Pons (tissue), 1 donor: Measurements from ENCODE around the gene SLC47A1.
"Not testable (repeated sequence)": the region's sequence is repeated elsewhere in the genome, so short reads cannot be mapped to it uniquely, and the experiment has no call there.

Experiments
- DNase-seq: peaks from one replicate; pipeline ENCODE4 v3.0.0-alpha.2; 2016; ENCODE audit warnings: low spot score

The SLC47A1 gene

GRCh38 chr17:19558946-19559345 lies 25.3 kb downstream of the SLC47A1 start:
- no peak for DNase-seq

GRCh38 chr17:19561697-19562318 lies 28.2 kb downstream of the SLC47A1 start:
- DNase-seq = no peak

DNA sequence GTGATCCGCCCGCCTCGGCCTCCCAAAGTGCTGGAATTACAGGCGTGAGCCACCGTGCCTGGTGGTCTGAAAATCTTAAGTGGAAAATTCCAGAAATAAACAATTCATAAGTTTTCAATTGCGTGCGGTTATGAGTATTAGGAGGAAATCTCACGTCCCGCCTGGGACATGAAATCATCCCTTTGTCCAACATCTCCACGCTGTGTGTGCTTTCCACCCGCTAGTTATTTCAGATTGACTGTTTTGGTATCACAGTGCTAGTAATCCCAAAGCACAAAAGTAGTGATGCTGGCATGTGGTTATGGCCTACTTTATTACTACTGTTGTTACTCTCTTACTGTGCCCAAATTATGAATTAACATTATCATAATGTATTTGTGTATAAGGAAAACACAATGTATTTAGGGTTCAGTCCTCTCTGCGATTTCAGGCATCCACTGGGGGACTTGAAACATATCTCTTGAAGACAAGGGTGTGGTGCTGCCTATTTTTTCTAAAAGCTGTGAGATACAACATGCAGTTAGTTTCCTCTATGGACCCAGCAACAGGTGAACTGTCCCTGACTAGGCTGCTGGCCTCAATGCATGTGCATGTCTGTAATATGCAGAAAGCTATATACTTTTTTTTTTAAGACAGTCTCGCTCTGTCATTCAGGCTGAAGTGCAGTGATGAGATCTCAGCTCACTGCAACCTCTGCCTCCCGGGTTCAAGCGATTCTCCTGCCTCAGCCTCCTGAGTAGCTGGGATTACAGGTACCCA lies 32.3 kb downstream of the SLC47A1 start:
- DNase-seq = no peak

DNA sequence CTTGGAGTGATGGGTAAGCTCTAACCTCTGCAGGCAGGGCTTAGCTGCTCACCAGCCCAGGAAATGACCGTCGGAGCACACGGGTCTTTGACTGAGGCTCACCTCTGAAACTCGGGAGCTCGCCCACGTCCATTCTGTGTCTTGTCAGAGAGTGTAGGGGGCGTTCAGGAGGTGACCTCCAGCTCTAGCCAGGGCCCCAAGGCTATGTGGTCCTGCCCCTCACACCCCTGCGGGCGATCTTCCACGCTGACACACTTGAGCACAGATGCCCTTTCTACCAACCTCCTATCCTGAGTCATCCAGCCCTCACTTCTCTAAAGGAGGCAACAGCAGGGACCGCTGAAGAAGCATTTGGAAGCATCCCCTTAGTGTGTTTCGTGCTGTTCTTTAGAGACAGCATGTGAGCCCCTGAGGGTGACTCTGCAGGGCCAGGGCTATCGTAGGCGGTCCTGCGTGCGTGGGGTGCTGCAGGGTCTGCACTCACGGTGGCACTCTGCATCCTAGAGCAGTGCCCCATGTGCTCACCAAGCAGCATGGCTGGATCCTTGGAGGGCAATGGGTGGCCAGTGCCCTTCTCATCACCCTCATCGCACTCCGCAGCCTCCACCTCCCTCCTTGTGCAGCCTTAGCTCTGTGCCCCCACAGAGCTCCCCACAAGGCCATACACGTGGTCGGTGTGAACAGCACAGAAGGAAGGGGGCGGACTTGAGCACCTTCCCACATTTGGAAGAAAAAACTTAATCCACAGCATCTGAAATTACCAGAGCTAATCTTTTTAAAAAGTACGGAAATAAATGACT lies 33.8 kb downstream of the SLC47A1 start:
- no peak for DNase-seq

DNA sequence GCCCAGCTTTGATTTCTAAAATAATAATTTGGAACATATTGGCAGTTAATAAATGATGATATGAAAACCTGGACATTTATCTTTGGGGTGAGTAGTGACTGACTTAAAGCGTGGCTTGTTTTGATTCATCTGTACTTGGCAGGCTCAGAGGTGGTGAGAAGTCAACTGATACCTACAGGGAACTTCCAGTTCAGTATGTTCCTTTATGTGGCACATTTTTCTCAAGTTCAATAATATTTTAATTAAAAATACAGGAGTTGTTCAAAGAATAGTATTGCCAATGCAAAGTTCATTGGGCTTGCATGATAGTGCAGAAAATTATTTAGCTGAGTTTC lies 34.3 kb downstream of the SLC47A1 start:
- no peak for DNase-seq

GRCh38 chr17:19569785-19570543 lies 36.3 kb downstream of the SLC47A1 start:
- no peak for DNase-seq

DNA sequence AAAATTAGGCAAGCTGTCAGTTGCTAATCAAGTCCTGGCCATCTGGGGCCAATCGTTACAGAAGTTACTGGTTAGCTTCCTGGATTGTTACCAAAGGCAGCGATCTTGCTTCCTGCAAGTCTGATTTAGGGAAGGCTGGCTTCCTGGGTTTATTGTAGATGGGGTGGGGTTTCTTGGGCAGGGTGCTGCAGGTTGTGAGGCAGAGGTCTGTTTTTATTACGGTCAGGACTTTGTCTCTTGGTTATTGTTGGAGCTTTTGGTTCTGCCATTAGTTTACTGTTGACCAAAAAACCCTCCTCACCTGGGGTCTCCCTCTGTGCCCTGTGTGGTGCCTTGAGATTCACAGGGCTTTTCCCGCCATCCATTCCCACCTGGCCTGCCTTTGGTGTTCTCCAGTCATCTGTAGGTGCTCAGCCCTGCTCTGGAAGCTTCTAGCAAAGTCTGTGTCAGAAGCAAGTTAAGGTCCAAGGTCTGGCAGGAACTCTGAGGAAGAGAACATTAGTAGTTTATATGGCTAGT lies 36.9 kb downstream of the SLC47A1 start:
- DNase-seq = no peak

DNA sequence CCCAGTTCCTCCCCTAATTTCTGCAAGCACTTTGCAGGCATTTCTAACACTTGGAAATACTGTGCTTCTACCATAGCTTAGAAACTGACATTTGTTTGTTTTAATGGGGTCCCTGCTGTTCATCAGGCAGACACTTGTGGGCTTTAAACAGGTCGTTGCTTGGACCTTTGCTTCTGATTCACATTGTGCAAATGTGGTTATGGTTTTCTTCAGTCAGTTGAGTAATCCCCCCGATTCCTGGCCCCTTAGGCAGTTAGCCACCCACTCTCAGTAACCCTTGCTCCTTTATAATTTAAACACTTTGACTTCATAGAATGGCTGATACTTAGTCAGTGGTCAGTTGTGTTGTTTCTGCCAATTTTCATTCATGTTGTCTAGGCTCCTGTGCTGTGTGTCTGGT lies 39.4 kb downstream of the SLC47A1 start:
- DNase-seq = no peak

- no peak for DNase-seq
These were observed 41.3 kb downstream of the SLC47A1 start for GRCh38 chr17:19574956-19575355.

DNA sequence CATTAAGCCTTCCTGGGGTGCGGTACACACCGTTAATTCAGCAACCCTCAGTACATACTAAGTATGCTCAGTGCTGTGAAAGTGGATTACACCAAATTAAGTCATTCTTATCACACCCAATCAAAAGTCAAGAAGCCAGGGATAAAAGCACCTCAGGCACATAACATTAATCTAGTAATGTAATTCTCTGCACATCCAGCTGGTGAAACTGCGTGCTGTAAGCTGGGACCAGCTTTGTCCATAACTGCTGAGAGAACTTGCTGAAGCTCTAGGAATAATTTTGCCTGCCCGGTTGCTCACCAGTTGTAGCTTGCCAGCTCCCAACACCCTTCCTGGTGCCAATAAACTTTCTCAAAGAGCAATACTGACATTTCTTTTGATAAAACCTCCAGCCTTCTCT lies 44.9 kb downstream of the SLC47A1 start:
- DNase-seq = no peak

GRCh38 chr17:19579192-19579761 lies 45.6 kb downstream of the SLC47A1 start:
- no peak for DNase-seq

GRCh38 chr17:19579867-19580565 lies 46.4 kb downstream of the SLC47A1 start:
- no peak for DNase-seq

DNA sequence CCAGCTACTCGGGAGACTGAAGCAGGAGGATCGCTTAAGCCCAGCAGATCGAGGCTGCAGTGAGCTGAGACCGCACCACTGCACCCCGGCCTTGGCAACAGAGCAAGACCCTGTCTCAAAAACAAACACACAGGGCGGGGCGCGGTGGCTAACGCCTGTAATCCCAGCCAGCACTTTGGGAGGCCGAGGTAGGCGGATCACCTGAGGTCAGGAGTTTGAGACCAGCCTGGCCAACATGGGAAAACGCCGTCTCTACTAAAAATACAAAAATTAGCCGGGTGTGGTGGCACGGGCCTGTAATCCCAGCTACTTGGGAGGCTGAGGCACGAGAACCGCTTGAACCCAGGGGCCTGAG lies 46.9 kb downstream of the SLC47A1 start:
- DNase-seq = not testable (repeated sequence)

DNA sequence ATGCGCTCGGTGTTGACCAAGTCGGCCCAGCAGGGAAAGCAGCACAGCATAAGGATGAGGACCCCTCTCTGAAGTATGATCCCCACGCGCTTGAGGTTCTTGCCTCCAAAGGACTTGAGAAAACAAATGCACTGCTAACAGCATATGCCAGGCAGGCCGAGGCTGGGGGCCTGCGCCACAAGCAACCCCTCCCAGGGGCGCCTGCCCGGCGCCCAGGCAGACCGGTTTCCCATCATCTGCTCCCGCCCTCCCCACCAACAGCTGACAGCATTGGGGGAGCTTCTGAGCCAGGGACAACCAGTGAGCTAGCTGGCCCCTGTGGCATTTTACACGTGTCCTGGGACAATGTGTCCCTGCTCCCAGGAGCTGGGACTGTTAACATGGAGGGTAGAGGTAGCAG lies 48.5 kb downstream of the SLC47A1 start:
- DNase-seq = not testable (repeated sequence)

- DNase-seq = no peak
These were observed 50.2 kb downstream of the SLC47A1 start for GRCh38 chr17:19583871-19584270.

DNA sequence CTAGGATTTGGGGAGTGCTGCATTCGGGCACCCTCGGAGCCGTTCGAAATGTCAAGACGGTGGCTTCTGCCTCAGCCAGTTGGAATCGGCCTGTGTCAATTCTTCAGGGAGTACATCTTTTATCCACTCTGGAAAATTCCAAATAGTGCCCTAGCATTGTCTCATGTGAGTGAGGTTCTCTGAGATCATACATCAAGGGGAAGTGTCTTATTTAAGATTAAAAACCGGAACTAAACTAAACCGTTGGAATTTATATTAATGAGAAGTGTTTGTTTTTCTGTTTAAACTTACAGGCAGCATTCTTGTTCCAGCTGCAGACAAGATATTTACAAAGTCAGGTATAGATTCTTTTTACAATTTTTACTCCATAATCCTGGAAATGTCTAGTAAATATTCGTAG lies 56.8 kb downstream of the SLC47A1 start:
- no peak for DNase-seq

GRCh38 chr17:19590912-19591551 lies 57.4 kb downstream of the SLC47A1 start:
- no peak for DNase-seq

- no peak for DNase-seq
These were observed 58.7 kb downstream of the SLC47A1 start for GRCh38 chr17:19592316-19592715.

DNA sequence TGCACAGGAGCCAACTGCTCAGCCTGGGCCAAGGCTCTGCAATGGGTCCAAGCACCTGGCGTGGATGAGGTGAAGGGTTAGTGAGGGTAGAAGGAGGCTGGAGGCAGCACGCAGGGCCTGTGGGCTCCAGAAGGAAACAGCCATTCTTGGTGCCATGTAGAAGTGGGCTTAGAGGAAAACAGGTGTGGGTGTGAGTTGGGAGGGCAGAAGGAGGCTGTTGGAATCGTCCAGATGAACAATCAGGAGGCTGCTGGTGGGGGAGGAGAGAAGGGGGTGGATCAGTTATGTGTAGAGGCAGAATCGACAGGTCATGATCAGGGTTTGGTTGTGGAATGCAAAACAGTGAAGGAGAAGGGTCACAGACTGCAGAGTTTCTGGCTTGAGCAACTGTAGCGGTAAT lies 63.2 kb downstream of the SLC47A1 start:
- no peak for DNase-seq

- DNase-seq = no peak
These were observed 76.7 kb downstream of the SLC47A1 start for GRCh38 chr17:19610311-19610710.

DNA sequence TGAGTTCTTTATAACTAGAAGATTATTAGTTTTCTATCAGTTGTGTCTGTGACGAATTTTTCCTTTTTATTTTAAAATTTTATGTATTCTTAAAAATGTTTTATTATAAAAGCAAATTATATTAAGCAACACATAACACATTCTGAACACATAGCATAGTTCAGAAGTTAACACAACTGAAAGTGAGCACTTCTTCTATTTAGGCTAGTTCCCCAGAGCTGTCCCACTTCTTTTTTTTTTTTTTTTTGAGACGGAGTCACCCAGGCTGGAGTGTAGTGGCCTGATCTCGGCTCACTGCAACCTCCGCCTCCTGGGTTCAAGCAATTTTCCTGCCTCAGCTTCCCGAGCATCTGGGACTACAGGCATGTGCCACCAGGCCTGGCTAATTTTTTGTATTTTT lies 77.2 kb downstream of the SLC47A1 start:
- DNase-seq = no peak
